GM23248 (cell line): ENCODE results near the gene SMIM31.

Source experiments
- EZH2 ChIP-seq: fragments of 200-600 bp; sonication (generic); IDR thresholded peaks from 2 replicates; pipeline ENCODE4 v1.6.1; 2018; ENCODE audit warnings: antibody characterized with exemption, mild to moderate bottlenecking; ENCODE audit not compliant: insufficient read depth, poor library complexity, severe bottlenecking
- EZH2phosphoT487 ChIP-seq: fragments of 200-600 bp; sonication (generic); IDR thresholded peaks from 2 replicates; pipeline ENCODE4 v1.6.1; 2018; ENCODE audit warnings: antibody characterized with exemption, moderate library complexity, mild to moderate bottlenecking, low read depth; ENCODE audit not compliant: insufficient read depth

DNA sequence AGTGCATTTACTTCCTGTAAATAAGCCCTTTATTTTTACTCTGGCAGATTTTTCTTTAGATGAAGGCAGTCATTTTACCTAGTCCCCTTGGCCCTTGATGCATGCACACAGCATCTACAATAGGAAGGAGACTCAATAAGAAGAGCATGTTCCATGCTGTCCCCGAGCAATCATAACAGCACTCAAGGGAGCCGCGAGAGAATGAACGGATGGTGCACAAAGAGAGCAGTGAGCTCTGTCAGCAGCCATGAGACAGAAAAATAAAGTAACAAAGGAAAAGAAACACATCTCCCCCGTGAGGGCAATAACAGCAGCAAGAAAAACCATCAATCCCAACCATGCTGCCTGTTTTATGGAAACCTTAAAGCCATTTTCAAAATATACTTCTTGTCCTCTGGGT lies 11.9 kb downstream of the SMIM31 start:
- TF ChIP-seq EZH2 (no peak), EZH2phosphoT487 (no peak)
